ENCODE results near the gene SLC36A1.
"Not testable (repeated sequence)": the region's sequence is repeated elsewhere in the genome, so short reads cannot be mapped to it uniquely, and the experiment has no call there.

SLC36A1 gene

DNA sequence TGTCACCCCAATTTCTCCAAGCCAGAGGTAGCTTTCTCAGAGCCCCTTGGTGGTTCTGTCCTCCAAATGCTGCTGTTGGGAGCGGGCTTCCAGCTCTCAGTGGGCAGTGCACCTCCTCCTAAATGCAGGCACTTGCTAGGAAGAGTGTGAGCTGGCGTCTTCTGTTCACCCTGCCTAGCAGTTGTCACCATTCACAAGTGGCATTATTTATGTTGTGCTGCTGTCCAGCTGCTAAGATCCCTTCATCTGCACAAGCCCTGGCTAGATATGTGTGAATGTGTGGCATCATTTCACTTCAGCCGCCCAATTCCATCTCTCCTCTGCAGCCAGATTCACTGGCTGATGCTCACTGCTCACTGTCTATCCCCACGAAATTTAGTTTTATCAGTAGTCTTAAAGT is 43.7 kb downstream of the SLC36A1 start:
- DNase-seq, result no peak

DNA sequence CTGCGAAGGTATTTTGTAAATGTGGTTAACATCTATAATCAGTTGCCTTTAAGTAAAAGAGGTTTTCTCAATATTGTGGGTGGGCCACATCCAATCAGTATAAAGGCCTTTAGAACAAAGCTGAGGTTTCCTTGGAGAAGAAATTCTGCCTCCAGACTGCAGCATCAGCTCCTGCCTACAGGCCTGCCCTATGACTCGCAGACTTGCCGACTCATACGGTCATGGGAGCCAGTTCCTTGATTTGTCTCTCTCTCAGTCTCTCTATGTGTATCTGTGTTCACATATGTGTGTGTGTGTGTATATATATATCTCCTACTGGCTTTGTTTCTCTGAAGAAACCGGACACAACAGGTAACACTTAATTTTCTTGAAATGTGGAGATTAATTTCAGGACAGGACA is 45.3 kb downstream of the SLC36A1 start:
- DNase-seq, result no peak

DNA sequence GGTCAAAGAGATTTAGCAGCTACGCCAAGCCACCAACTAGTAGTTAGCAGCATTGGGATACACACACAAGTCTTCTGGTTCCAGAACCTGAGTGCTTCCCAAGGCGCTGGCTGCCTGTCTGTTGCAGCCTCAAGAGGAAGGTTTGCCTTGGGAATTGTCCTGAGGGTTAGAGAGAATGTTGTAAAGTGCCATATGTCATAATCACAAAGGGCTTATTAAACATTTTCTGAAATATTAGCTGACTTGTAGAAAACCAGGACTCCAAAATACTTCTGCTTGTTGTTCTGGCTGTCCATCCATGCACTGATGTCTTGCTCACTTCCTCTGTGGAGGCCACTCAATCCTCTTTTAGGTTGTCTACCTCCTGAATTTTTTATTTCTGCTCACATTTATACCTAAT is 46.3 kb downstream of the SLC36A1 start:
- DNase-seq, result no peak

DNA sequence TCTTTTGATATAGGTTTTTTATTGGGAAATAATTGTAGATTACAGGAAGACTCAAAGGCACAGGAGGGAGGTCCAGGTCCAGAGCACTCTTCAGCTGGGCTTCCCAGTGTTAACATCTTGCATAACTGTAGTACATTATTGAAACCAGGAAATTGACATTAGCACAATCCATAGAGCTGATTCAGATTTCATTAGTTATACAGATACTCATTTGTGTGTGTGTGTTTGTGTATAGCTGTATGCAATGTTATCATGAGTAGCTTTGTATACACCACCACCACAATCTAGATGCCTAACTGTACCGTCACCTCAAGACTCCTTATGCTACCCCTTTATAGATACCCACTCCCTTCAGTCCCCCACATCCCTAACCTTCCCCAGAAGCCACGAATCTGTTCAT is 47.9 kb downstream of the SLC36A1 start:
- DNase-seq, result no peak

DNA sequence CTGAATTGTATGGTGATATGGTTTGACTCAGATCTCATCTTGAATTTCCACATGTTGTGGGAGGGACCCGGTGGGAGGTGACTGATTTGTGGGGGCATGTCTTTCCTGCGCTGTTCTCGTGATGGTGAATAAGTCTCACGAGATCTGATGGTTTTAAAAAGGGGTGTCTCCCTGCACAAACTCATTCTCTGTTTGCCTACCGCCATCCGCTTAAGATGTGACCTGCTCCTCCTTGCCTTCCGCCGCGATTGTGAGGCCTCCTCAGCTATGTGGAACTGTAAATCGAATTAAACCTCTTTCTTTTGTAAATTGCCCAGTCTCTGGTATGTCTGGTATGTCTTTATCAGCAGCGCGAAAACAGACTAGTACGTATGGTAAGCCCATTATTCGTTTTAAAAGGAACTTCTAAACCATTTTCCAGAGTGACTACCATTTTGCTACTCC is 48.7 kb downstream of the SLC36A1 start:
- DNase-seq, result no peak

DNA sequence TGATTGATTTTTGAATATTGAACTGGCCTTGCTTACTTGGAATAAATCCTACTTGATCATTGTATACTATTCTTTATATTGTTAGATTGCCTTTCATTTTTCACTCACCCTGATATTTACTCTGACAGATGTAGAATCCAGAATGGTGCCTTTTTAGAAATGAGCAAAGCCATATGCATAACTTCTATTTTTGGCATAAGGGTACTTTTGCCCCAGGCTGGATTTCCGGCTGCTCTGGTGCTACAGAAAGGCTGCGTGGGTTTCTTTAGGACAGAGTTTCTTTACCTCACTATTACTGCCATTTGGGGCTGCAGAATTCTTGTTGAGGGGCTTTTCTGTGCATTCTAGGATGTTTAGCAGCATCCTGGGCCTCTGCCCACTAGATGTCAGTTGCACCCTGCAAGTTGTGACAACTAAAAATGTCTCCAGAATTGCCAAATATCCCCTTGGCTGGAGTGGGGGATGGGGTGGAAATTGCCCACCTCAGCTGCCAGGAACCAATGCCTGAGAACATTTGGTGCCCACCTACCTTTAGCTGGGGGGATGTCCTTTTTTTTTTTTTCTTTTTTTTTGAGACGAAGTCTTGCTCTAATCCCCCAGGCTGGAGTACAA is 50.1 kb downstream of the SLC36A1 start:
- no peak for DNase-seq

DNA sequence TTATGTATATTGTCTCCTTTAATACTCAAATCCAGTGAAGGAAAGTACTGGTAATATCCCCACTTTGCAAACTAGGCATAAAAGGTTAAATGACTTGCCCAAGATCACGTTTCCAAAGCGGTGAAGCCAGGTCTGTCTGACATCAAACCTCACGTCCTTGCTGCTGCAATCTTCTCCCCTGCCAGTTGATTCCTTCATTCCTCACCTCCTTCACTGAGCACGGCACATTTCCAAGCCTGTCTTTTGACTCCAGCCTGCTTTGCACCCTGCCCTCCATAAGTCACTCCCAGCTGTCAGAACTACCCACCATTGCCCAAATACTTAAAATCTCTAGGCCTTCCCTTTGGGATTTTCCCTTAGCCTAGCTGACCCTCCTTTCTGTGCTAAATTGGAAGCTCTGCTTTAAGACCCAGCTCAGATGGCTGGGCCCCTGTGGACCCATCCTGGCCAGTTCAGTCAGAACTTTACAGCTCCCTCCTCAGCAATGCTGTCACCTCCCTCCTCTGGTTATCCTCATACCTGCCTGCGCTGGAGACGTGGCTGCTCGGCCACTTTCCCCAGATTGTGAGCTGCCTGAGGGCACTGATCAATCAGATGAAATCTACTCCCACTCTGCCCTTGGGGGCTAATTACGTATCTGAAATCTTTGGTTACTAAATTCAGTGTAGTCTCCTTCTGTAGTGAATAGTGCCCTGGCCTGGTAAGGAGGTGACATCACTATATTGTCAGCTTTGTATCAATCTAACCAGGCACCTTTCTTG is 51.2 kb downstream of the SLC36A1 start:
- DNase-seq, result no peak

DNA sequence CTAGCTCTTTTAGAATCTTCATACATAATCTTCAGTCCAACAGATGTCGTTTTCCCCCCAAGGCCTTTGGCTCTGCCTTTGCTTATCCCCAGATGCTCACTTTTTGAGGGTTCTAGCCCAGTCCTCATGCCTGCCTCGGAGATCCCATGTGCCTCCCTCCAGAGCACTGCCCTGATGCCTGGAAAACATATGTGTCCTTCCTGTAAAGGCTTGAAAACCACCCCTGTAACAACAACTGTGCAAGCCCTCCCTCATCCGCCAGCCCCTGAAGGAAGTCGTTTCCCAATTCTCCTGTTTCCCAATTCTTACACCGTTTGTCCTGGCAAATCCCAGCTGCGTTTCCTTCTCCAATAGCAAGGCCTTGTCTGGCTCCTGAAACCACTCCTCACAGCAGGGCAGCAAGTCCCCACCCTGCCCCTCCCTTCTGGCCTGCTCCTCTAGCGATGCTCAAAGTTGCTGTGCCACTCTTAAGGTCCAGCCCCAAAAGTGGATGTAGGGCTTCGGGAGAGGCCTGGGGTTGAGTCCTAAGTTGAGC is 52.2 kb downstream of the SLC36A1 start:
- DNase-seq, result no peak

DNA sequence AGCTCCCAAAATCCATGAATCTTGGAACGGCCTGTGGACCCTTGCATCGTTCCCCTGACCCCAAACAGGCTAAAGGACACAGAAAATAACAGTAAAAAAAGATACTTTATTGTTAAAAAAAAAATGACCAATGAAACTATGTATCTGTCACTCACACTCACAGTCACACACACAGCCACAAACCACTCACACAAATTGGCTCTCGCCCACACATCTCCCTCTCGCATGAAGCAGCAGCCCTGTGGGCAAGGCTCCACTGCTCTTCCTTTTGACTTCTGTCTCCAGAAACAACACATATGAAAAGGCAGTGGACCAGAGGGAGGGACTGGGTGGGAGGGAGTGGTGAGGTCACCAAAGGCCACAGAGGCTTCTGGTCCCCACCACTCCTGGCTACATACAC is 56.6 kb downstream of the SLC36A1 start:
- DNase-seq, result no peak

DNA sequence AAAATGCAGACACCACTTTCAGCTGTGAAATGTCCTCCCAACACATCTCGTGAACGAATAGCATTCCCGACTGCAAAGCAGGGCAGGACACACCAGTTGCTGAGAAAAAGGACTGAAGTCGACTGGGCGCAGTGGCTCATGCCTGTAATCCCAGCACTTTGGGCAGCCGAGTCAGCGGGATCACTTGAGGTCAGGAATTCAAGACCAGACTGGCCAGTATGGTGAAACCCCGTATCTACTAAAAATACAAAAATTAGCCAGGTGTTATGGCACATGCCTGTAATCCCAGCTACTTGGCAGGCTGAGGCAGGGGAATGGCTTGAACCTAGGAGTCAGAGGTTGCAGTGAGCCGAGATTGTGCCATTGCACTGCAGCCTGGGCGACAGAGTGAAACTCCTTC is 60.9 kb downstream of the SLC36A1 start:
- not testable (repeated sequence) for DNase-seq

DNA sequence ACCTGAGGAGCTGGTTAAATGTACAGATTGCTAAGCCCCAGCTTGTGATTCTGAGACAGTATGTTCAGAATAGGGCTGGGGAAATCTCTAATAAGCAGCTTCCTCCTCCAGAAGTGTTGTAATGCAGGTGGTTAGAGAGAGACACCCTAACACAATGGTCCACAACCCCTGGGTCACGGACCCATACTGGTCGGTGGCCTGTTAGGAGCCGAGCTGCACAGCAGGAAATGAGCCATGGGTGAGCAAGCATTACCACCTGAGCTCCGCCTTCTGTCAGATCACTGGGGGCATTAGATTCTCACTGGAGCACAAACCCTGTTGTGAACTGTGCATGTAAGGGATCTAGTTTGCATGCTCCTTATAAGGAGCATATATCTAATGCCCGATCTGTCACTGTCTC is 61.8 kb downstream of the SLC36A1 start:
- DNase-seq, result no peak

DNA sequence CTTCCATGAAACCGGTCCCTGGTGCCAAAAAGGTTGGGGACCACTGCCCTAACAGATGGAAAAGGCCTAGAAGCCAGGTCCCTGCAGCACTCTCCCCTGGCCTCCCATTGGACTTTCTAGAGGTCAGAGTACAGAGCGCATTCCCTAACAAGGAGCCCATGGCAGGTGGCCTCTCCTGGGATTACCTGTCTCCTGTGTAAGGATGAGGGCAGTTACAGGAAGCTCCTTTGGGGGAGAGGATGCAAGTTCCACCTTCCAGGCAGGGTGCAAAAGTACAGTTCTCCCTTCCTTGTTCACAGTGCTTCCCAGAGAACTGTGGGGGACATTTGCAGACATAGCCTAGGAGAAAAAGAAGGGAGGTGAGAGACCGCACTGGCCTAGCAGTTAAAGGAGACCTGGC is 62.4 kb downstream of the SLC36A1 start:
- DNase-seq, result no peak

DNA sequence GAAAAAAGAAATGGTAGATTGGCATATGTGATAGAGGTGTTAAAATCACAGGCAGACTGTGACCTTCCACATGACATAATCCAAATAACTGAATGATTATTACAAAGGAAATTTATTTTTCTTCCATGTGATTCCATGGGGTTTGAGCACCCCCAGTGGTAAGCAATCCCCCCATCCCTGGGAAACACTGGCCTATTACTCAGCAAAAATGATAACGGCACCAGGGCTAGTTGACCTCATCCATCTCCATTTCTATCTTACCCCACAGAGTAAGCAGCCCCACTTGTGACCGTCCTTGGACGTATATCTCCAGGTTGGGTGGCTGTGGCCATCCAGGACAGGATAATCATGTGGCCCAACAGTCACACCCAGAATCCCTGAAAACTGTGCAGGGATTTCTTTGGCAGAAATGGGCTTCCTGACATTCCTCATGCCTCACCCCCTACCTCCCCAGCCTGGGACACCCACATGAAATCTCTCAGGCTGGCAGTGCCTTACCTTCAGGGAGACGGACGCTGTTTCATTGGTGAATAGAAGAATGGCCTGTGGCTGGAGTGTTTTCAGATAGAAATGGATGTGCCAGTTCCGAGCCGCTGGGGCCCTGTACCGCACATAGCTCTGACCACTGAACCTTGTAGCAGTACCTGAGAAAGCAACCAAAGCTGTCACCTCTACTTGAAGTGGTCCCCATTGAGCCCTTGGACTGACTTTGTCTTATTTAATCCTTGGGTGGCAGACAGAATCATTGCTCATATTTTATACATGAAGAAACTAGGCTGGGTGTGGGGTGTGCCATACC is 69.9 kb downstream of the SLC36A1 start:
- no peak for DNase-seq

DNA sequence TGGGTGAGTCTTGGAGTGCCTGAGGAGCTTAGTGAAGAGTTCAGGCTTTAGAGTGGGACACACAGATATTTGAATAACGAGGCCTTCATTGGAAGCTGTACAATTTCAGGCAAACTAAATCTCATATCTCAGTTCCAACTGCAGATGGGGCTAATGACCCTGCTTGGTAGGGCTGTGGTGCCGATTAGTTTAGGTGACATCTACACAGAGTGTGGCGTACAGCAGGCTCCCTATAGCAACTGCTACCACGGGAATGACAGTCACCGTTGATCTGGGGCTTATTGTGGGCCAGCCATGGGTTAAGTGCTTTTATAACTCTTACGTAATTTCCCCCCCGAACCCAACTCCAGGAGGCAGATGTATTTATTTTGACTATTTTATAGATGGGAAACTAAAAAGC is 72.9 kb downstream of the SLC36A1 start:
- no peak for DNase-seq

DNA sequence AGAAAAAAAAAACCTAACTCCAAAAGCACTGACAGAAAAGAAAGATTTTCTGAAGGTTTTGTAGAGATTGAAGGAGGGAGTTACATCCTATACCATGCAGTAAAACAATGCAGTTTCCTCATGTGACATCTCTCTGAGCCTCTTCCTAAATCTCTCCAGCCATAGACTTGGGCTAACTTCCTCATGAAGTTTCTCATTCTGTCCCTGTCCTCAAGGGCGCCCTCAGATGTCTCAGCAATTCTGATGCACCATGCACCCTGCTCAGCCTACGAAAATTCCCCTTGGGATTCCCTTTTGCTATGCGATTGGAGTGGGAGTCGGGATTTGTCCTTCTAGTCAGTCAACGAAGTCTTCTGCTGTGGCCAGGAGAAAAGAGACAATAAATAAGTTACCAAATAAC is 74.8 kb downstream of the SLC36A1 start:
- DNase-seq, result no peak

DNA sequence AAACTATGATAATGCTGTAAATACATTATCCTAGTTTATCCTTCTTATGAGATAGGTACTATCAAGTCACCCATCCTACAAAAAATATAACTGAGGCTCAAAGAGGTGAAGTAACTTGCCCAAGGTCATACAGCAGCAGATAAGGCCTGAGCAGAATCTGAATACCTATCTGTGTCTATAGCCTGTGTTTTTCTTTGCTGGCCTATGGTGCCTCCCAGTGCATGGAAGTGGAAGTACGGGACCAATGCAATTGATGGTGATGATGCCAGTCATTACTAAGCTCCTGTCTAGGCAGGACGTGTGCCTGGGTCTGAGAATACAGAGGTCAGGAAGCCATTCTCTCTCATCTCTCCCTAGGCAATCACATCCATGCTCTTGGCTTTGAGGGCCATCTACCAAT is 75.9 kb downstream of the SLC36A1 start:
- no peak for DNase-seq

DNA sequence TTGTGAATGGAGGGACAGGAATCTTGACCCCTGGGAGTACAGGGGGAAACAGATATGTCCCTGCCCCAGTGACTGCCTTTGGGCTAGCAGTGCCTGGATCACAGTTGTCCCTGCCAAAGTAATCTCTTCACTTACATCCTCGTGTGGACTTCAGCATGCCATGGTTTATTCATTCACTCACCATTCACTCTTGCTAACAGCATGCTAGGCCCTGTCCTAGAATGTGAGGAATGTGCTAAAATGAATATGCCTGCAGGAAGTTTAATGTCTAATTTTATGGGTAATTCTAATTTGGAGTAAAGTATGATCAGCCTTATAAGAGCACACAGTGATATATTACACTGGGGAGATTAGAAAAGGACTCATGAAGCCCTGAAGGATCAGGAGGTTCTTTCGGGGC is 80.8 kb downstream of the SLC36A1 start:
- no peak for DNase-seq

DNA sequence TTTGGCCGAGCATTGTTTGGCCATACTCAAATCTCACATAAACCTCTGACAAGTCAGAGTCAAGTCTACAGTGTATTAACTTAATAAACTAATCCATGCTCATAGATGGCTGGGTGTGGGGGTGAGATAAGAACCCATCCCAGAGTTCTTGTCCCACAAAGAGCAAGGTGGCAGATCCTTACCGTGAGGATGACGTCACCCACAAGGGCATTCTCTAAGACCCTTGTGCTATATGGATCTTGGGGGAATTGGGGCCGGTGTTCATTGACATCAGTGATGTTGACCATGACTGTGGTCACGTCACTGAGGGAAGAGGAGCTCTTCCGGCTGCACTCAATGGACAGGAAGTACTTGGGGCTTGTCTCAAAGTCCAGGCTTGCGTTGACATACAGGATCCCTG is 81.6 kb downstream of the SLC36A1 start:
- DNase-seq, result no peak

DNA sequence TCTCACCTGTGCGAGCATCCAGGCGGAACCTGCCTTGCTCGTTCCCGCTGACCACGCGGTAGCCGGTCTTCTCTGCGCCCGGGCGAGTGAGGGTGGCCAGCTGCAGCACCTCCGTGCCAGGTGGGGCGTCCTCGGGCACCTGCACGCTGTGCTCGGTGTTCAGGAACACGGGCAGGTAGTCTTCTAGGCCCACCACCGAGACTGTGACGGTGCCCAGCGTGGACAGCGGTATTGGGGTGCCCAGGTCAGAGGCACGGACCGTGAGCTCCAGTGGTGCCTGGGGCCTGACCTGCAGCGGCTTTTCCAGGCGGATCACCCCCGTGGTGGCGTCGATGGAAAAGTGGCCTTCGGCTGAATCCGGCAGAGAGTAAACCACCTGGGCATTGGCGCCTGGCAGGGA is 84.2 kb downstream of the SLC36A1 start:
- no peak for DNase-seq

DNA sequence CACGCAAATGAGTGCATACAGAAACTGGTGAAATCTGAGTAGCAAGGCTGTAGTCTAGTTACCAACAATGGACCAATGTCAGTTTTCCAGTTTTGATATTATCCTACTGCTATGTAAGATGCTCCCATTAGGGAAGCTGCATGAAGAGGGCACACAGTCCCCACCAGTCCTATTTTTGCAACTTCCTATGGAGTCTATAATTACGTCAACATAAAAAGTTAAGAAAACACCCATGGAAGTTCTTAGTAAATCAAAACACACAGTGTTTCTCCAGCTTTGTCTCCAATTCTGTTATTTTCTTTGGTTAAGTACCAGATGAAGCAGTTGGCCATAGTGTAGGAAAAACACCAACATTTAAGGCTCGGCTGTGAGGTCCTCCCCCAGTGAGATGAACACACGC is 85.0 kb downstream of the SLC36A1 start:
- DNase-seq, result no peak

DNA sequence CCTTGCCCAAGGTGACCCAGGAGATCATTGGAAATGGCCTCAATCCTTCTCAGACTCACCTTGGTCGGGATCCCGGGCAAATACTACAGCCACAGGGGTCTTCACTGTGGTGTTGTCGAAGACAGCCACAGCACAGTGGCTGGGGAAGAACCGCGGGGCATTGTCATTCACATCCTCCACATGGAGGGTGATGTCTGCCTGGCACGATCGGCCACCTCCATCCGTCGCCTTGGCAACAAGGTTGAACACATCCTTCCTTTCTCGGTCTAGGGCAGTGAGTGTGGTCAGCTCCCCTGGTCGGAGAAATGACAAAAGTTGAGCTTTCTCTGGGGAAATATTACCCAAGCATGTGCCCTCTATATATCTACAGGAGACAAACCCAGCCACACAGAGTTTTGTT is 86.9 kb downstream of the SLC36A1 start:
- DNase-seq, result no peak

DNA sequence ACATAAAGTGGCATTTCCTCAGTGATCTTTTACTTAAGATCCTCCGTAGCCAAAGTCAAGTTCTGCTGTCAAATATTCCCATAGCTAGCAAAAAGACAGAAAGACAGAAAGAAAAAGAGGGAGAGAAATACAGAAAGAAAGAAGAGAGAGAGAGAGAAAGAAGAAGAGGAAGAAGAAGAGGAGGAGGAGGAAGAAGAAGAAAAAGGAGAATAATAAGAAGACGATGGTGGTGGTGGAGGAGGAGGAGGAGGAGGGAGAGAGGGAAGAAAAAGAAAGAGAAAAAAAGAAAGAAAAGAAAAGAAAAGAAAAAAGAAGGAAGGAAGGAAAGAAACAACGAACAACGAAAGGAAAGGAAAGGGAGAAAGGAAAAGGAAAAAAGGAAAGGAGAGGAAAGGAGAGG is 89.6 kb downstream of the SLC36A1 start:
- DNase-seq, result no peak

DNA sequence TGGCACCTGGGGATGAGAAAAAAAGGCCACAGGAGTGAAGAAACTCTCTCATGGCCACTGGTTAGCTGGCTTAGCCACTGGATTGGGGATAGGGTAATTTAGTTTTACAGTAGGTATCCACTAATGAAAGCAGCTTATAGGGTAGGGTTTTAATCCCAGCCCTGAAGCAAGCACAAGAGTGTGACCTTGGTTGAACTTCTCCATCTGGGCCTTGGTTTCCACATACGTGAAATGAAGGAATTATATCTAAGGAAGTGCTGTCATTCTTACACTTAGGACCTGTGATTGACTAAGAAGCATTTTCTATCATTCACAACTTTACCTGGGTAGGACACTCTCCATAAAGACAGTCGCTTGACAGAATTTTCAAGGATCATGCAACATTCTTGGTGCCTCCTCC is 94.2 kb downstream of the SLC36A1 start:
- DNase-seq, result no peak

All from midbrain (tissue), 1 donor.